Measurements from ENCODE around the gene GNA15.

DNA sequence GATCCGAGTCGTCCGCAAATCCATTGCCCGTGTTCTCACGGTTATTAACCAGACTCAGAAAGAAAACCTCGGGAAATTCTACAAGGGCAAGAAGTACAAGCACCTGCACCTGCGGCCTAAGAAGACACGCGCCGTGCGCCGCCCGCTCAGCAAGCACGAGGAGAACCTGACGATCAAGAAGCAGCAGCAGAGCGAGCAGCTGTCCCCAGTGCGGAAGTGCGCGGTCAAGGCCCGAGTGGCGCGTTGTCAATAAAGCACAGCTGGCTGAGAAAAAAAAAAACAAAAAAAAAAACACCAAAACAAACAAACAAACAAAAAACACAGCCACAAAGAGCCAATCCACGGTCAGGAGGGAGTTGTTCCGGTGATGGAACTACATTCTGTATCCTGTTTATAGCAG, 4.7 kb upstream of the GNA15 start:
- no peak for TF ChIP-seq CTCF (conservative IDR thresholded peaks at IDR 0.05 in 1 of 2, IDR thresholded peaks at IDR 0.05 in 1 of 2; ENCODE audit: low read depth in 1 of 2, low read length in 2 of 2)
- no peak for TF ChIP-seq EZH2 (IDR thresholded peaks at IDR 0.05; ENCODE audit: low read length, missing control alignments)
